IPS-18c (cell line): Measurements from ENCODE around the gene ABCB8.
A peak's percentile ranks its signal among the peaks of the same experiment; 100 is the strongest.

ENCODE experiments used
- H3K4me3 ChIP-seq: 2 replicates; pipeline ENCODE4 v1.7.0; 2013; ENCODE audit warnings: low read depth, mild to moderate bottlenecking, low read length, moderate library complexity; ENCODE audit not compliant: insufficient read depth
- H3K9me3 ChIP-seq: one replicate; pipeline ENCODE4 v1.6.1; 2013; ENCODE audit warnings: mild to moderate bottlenecking, low read length, moderate library complexity; ENCODE audit not compliant: control insufficient read depth, insufficient read depth

ABCB8 gene

DNA sequence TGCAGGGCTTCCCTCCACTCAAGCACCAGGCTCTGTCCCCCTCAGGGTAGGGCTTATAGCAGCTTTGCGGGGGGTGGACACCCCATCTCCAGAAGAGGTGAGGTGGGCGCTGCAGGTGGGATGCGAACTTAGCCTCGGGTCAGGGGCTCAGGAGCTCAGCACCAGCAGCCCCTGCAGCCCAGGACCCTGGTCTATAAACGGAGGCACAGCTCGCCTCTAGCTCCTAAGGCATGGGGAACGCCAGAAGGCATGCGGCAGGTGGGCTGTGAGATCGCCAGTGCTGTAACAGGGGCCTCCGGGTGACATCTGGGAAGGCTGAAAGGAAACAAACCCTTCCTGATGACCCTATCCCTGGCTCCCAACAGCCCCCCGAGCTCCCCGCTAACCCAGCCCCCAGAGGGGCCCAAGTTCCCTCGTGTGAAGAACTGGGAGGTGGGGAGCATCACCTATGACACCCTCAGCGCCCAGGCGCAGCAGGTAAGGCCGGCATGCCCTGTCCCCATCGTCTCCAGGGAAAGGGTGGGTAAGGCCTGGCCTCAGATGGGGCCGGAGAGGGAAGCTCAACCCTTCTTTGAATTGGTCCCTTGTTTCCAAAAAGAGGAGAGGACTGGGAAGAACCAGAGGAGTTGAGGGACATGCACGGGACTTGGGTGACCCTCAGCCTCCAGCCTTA is 33.3 kb upstream of the ABCB8 start:
- Histone ChIP-seq H3K9me3 (peaks cover 3% of the 10 kb centered on the region), H3K4me3 (no peak overlapping the region)

DNA sequence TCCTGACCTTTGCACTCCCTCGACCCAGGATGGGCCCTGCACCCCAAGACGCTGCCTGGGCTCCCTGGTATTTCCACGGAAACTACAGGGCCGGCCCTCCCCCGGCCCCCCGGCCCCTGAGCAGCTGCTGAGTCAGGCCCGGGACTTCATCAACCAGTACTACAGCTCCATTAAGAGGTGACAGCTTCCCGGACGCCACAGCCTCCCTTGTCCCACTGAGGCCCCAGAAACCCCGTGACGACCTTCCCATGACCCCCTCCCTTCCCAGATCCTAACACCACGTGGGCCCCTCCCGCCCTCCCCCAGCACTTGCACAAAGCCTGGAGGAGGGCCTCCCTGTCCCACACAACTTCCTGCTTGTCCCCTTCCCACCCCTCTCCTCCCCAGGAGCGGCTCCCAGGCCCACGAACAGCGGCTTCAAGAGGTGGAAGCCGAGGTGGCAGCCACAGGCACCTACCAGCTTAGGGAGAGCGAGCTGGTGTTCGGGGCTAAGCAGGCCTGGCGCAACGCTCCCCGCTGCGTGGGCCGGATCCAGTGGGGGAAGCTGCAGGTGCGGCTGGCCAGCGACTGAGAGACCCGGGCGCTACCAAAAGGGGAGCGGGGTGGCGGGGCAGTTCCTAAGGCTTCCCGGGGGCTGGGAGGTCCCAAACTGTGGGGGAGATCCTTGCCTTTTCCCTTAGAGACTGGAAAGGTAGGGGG is 31.7 kb upstream of the ABCB8 start:
- H3K9me3 ChIP-seq: no peaks in the 10 kb centered on the region
- no peak overlapping the region for H3K4me3 ChIP-seq

DNA sequence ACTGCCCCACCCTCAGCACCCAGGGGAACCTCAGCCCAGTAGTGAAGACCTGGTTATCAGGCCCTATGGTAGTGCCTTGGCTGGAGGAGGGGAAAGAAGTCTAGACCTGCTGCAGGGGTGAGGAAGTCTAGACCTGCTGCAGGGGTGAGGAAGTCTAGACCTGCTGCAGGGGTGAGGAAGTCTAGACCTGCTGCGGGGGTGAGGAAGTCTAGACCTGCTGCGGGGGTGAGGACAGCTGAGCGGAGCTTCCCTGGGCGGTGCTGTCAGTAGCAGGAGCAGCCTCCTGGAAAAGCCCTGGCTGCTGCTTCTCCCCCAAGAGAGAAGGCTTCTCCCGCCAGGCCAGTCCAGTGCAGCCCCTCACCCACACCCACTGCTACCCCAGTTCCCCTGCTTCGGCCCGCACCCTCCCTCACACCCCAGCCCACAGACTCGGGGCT is 31.2 kb upstream of the ABCB8 start:
- no peaks in the 10 kb centered on the region for H3K9me3 ChIP-seq
- no peak overlapping the region for H3K4me3 ChIP-seq

DNA sequence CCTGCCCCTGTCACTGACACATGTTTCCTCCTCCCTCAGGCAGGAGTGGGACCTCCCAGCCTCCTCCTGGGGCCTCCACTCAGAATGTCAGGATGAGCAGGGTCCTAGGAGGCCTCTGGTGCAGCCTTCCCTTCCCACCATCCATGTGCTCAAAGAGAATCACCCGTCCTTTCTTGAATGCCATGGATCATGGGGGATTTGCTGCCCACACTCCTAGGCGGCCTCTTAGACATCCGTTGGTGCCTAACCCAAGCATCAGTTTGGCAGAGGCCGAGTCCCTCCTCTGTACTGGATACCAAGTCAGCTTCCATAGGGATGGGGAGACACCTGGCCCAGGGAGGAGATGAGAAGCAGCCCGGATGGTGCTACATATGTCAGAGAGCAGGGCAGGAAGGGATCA is 30.4 kb upstream of the ABCB8 start:
- Histone ChIP-seq H3K4me3 (no peak overlapping the region), H3K9me3 (no peaks in the 10 kb centered on the region)

DNA sequence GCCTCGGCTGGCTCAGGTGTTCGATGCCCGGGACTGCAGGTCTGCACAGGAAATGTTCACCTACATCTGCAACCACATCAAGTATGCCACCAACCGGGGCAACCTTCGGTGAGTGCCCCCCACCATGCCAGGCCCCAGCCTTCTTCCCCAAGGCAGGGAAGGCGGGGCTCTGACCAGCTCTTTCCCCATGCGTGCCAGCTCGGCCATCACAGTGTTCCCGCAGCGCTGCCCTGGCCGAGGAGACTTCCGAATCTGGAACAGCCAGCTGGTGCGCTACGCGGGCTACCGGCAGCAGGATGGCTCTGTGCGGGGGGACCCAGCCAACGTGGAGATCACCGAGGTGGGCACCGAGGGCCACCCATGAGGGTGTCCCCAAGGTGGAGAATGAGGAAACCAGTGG is 29.9 kb upstream of the ABCB8 start:
- no peaks in the 10 kb centered on the region for H3K9me3 ChIP-seq

DNA sequence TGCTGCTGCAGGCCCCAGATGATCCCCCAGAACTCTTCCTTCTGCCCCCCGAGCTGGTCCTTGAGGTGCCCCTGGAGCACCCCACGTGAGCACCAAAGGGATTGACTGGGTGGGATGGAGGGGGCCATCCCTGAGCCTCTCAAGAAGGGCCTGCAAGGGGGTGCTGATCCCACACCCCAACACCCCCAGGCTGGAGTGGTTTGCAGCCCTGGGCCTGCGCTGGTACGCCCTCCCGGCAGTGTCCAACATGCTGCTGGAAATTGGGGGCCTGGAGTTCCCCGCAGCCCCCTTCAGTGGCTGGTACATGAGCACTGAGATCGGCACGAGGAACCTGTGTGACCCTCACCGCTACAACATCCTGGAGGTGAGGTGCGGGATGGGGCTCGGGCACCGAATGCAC is 29.2 kb upstream of the ABCB8 start:
- Histone ChIP-seq H3K9me3 (no peaks in the 10 kb centered on the region), H3K4me3 (no peak overlapping the region)

More for the DNA sequence above, 29.9 kb upstream of the ABCB8 start:
- H3K4me3 ChIP-seq: no peak overlapping the region

DNA sequence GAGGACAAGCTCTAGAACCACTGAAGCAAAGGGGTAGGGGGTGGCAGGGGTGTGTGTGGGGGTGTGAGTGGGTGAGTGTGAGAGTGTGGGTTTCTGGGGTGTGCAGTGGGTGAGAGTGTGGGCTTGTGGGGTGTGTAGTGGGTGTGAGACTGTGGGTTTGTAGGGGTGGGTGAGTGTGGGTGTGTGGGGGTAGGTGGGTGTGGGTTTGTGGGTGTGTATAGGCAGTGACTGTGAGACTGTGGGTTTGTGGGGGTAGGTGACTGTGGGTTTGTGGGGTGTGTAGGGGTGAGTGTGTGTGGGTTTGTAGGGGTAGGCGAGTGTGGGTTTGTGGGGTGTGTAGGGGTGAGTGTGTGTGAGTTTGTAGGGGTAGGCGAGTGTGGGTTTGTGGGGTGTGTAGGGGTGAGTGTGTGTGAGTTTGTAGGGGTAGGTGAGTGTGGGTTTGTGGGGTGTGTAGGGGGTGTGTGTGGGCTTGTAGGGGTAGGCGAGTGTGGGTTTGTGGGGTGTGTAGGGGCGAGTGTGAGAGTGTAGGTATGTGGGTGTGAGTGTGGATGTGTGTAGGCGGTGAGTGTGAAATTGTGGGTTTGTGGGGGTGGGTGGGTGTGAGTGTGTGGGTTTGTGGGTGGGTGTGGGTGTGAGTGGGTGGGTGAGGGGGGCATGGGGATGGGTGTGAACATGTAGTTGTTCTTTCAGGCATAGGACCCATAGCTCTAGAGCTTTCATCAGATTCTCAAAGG is 28.6 kb upstream of the ABCB8 start:
- no peak overlapping the region for H3K4me3 ChIP-seq
- H3K9me3 ChIP-seq: no peaks in the 10 kb centered on the region

DNA sequence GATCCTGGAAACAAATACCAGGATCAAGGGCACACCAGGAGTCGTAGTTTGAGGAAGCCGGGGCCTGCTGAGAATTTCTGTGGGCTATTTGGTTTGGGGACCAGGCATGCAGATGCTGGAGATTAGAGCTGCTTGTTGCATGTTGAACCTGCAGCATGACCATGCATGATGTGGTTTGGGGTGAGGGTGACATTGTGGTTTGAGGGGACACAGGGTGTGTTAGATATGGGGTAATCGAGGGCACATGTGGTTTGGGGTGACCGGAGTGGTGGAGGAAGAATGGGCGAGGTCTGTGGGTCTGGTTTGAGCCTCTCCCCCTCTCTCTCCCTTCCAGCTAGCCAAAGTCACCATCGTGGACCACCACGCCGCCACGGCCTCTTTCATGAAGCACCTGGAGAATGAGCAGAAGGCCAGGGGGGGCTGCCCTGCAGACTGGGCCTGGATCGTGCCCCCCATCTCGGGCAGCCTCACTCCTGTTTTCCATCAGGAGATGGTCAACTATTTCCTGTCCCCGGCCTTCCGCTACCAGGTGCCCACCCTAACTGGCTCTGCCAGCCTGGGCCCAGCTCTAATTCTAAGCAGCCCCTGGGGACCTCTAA is 27.3 kb upstream of the ABCB8 start:
- no peaks in the 10 kb centered on the region for H3K9me3 ChIP-seq
- H3K4me3 ChIP-seq: no peak overlapping the region

DNA sequence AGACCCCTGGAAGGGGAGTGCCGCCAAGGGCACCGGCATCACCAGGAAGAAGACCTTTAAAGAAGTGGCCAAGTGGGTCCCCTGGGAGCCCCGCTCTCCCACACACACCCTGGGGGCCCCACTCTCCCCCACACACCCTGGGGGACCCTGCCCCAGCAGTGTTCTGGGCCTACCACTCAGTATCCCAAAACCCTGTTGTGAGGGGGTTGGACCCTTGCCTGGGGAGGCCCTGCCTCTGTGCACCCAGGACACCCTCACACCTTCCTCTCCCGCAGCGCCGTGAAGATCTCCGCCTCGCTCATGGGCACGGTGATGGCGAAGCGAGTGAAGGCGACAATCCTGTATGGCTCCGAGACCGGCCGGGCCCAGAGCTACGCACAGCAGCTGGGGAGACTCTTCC is 26.7 kb upstream of the ABCB8 start:
- Histone ChIP-seq H3K9me3 (no peaks in the 10 kb centered on the region), H3K4me3 (no peak overlapping the region)

DNA sequence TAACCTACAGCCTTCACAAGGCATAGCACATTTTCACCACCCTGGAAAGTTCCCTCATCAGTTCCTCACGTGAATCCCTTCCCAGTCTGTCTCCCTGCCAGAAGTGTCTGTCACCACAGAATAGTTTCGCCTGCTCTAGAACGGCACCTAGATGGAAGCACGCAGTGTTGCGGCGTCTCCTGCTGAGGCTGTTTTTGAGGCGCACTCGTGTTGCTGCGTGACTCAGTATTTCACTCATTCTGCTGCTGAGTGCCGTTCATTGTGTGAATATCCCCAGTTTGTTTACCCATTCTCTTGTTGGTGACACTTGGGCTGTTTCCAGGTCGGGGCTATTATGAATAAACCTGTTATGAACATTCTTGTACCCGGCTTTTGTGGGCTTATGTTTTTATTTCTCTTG is 24.7 kb upstream of the ABCB8 start:
- no peak overlapping the region for H3K4me3 ChIP-seq

DNA sequence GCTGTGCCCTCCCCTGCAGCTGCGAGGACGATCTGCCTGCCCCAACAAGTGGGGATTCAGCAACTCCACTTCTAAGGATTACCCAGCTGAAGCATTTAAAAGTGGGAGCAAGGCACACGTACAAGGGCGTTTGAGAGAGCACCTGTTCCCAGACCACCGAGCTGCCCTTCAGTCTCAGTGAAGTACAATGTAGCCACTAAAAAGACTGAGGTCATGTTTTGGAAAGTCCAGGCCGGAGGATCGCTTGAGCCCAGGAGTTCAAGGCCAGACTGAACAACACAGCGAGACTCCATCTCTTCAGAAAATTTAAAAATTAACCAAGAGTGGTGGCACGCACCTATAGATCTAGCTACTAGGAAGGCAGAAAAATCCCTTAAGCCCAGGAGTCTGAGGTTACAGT is 22.7 kb upstream of the ABCB8 start:
- Histone ChIP-seq H3K9me3 (no peaks in the 10 kb centered on the region), H3K4me3 (no peak overlapping the region)

More for the DNA sequence above, 24.7 kb upstream of the ABCB8 start:
- no peaks in the 10 kb centered on the region for H3K9me3 ChIP-seq

DNA sequence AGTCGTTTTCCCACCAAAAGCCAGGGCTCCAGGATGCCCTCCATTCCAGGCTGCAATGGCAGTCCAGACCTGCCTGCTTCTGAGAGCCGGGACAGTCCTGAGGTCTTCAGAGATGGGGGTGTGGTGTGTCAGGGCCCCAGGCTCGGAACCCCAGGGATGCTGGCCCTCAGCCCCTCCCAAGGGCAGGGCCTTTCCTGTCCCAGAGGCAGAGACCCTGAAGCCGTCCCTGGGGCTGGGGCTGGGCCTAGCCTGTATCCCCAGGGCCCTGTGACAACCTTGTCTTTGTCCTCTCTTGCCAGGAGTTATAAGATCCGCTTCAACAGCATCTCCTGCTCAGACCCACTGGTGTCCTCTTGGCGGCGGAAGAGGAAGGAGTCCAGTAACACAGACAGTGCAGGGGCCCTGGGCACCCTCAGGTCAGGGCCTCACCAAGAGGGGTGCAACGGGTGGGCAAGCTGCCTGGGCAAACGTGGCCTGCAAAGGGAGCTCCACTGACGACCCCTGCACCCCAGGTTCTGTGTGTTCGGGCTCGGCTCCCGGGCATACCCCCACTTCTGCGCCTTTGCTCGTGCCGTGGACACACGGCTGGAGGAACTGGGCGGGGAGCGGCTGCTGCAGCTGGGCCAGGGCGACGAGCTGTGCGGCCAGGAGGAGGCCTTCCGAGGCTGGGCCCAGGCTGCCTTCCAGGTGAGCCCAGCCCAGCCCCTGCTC is 21.5 kb upstream of the ABCB8 start:
- Histone ChIP-seq H3K9me3 (no peaks in the 10 kb centered on the region), H3K4me3 (no peak overlapping the region)

DNA sequence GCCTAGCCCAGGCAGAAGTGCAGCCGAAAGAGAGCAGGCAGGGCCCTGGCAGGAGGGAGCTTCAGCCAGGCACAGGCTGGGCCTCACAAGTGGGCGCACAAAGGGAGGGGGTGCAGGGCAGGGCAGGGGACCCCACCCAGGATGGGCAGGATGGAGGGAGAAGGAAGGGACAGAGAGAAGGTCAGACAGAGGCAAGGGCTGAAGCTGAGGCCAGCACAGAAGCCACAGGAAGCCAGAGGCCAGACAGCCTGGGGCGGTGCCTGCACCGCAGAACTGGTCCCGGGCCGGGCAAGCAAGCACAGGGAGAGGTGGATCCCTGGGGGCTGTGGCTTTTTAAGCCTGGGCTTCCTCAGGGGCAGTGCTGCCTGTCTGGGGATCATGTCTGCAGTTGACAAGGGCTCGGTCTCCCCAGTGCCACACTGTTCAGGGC is 20.8 kb upstream of the ABCB8 start:
- Histone ChIP-seq H3K9me3 (no peaks in the 10 kb centered on the region), H3K4me3 (no peak overlapping the region)

DNA sequence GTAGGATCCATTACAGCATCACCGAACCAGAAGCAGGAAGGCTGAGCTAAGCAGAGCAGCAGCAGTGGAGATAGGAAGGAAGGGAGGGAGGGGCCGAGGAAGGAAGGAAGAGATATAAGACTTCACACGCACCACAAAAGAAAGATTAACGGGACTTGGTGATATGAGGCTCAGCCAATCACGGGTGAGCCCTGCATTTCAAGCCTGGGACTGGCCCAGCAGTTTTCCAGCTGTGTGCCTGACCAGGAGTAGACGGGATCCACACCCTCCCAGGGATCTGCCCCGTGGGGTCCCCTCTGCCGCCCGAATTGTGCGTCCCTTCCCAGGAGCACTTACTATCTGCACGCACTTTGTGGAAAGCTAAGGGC is 20.1 kb upstream of the ABCB8 start:
- H3K4me3 ChIP-seq: no peak overlapping the region
- no peaks in the 10 kb centered on the region for H3K9me3 ChIP-seq

DNA sequence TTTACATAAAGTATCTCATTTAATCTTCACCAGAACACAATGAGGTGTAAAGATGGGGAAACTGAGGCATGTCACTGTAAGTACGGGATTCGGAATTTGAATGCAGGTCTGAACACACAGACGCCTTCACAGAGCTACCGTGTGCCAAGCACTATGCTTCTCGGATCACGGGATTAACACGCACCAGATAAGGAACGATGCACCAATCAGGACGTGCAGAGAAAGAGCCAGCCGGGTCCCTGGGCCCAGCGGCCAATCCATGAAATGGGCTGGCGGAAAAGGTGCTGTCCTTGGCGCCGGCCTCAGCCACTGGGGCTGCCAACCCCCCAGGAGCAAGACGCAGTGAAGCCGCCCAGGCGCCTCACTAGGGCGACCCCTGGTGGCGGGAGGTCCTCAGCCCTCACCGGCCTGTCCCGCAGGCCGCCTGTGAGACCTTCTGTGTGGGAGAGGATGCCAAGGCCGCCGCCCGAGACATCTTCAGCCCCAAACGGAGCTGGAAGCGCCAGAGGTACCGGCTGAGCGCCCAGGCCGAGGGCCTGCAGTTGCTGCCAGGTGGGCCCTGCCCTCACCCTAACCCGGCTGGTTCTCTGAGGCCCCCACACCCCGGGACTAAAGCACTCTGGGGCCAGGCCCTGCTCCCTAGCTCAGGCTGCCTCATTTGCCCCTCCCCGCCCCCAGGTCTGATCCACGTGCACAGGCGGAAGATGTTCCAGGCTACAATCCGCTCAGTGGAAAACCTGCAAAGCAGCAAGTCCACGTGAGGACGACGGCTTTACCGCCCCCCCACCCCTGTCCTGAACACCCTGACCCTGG is 19.5 kb upstream of the ABCB8 start:
- H3K9me3 ChIP-seq: no peaks in the 10 kb centered on the region
- H3K4me3 ChIP-seq: peak overlapping the region; percentile 28

DNA sequence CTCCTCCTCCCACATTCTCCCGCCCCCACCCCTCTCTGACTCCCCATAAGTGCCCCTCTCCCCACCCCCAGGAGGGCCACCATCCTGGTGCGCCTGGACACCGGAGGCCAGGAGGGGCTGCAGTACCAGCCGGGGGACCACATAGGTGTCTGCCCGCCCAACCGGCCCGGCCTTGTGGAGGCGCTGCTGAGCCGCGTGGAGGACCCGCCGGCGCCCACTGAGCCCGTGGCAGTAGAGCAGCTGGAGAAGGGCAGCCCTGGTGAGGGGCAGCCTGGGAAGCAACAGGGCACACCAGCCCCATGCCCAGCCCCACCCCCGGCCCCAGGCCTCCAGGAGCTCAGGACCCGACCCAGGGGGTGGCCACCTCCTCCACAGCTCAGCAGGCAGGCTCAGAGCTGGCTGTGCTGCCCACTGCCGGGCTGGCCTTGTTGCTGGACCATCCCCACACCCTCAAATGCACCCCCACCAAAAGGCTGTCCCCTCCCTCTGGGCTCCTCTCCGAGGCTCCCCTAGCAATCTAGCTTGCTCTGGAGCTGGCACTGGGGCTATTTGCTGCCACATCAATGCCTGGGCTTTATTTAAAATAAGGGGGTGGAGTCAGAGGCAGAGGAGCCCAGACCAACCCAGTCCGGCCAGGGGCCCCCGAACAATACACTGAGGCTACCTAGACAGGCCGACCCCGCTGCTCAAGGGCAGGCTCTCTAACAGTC is 18.8 kb upstream of the ABCB8 start:
- Histone ChIP-seq H3K9me3 (no peaks in the 10 kb centered on the region), H3K4me3 (no peak overlapping the region)
